ENCODE results near the gene ITGA8.

The ITGA8 gene

GRCh38 chr10:15703944-15704580, 15.7 kb downstream of the ITGA8 start:
- TF ChIP-seq CTCF (IDR thresholded peaks at IDR 0.05), result no peak
- H3K27ac ChIP-seq, result no peak overlapping the region

GRCh38 chr10:15703151-15703880, 16.4 kb downstream of the ITGA8 start:
- Histone ChIP-seq H3K27me3 (peaks cover 48% of the 10 kb centered on the region), H3K4me1 (ENCODE audit: control insufficient read depth in 1 of 2, insufficient read depth in 1 of 2, low read depth in 1 of 2, low read length in 1 of 2) (peaks cover 5 to 6% of the 10 kb centered on the region in 2 experiments), H3K4me3 (ENCODE audit: low read depth in 1 of 2, low read length in 1 of 2) (no peak overlapping the region), H3K36me3 (no peaks in the 10 kb centered on the region), H3K27ac (no peak overlapping the region), H3K9me3 (no peaks in the 10 kb centered on the region)
- TF ChIP-seq CTCF (IDR thresholded peaks at IDR 0.05), result no peak

More at GRCh38 chr10:15703944-15704580, 15.7 kb downstream of the ITGA8 start:
- no peaks in the 10 kb centered on the region for H3K9me3 ChIP-seq
- H3K4me1 ChIP-seq (ENCODE audit: control insufficient read depth in 1 of 2, insufficient read depth in 1 of 2, low read depth in 1 of 2, low read length in 1 of 2), result peaks cover 5 to 6% of the 10 kb centered on the region in 2 experiments
- no peak overlapping the region for H3K4me3 ChIP-seq (ENCODE audit: low read depth in 1 of 2, low read length in 1 of 2)
- H3K36me3 ChIP-seq, result no peaks in the 10 kb centered on the region
- peaks cover 46% of the 10 kb centered on the region for H3K27me3 ChIP-seq

GRCh38 chr10:15700078-15700674, 19.5 kb downstream of the ITGA8 start:
- H3K27ac ChIP-seq, result no peak overlapping the region
- H3K36me3 ChIP-seq, result no peaks in the 10 kb centered on the region
- no peak for TF ChIP-seq CTCF (IDR thresholded peaks at IDR 0.05)
- H3K4me3 ChIP-seq (ENCODE audit: low read depth in 1 of 2, low read length in 1 of 2), result no peak overlapping the region
- peaks cover 67% of the 10 kb centered on the region for H3K27me3 ChIP-seq
- no peaks in the 10 kb centered on the region for H3K9me3 ChIP-seq
- peaks cover 5 to 6% of the 10 kb centered on the region in 2 experiments for H3K4me1 ChIP-seq (ENCODE audit: control insufficient read depth in 1 of 2, insufficient read depth in 1 of 2, low read depth in 1 of 2, low read length in 1 of 2)

GRCh38 chr10:15695852-15696251, 23.9 kb downstream of the ITGA8 start:
- H3K27ac ChIP-seq, result no peak overlapping the region
- no peak overlapping the region for H3K4me3 ChIP-seq (ENCODE audit: low read depth in 1 of 2, low read length in 1 of 2)
- H3K36me3 ChIP-seq, result no peaks in the 10 kb centered on the region
- no peaks in the 10 kb centered on the region for H3K9me3 ChIP-seq
- peaks cover 62% of the 10 kb centered on the region for H3K27me3 ChIP-seq
- TF ChIP-seq CTCF (IDR thresholded peaks at IDR 0.05), result no peak
- peaks cover 5 to 6% of the 10 kb centered on the region in 2 experiments for H3K4me1 ChIP-seq (ENCODE audit: control insufficient read depth in 1 of 2, insufficient read depth in 1 of 2, low read depth in 1 of 2, low read length in 1 of 2)

GRCh38 chr10:15690031-15690430, 29.7 kb downstream of the ITGA8 start:
- Histone ChIP-seq H3K4me1 (ENCODE audit: control insufficient read depth in 1 of 2, insufficient read depth in 1 of 2, low read depth in 1 of 2, low read length in 1 of 2) (no peaks in the 10 kb centered on the region), H3K27ac (no peak overlapping the region), H3K27me3 (peaks cover 86% of the 10 kb centered on the region), H3K36me3 (no peaks in the 10 kb centered on the region), H3K4me3 (ENCODE audit: low read depth in 1 of 2, low read length in 1 of 2) (no peak overlapping the region), H3K9me3 (no peaks in the 10 kb centered on the region)
- no peak for TF ChIP-seq CTCF (IDR thresholded peaks at IDR 0.05)

All from neutrophil (primary cell).